K562 (cell line): ENCODE results near the gene KIF15. TPM values are rescaled to one million over a fixed set of nuclear protein-coding genes. Genes with fewer than 3 reads are reported as not detected.

Source experiments
- FOXJ2 ChIP-seq: fragments of 200-800 bp; sonication (Bioruptor generic); IDR thresholded peaks from 2 replicates; pipeline ENCODE4 v1.6.1; 2016; ENCODE audit warnings: missing genetic modification characterization, missing compliant biosample characterization
- HDAC3 ChIP-seq: fragments of 450-650 bp; IDR thresholded peaks from 2 replicates; pipeline ENCODE4 v1.6.1; 2018; ENCODE audit warnings: borderline replicate concordance, mild to moderate bottlenecking, moderate library complexity; ENCODE audit not compliant: partially characterized antibody
- HNRNPK ChIP-seq: fragments of 200-400 bp; formaldehyde crosslinking; IDR thresholded peaks from one replicate; pipeline ENCODE4 v1.6.1; 2018; ENCODE audit warnings: mild to moderate bottlenecking, low read depth, low read length; ENCODE audit not compliant: poor library complexity, severe bottlenecking
- JUN ChIP-seq, 2 experiments: sonication (generic) in 1 of 2; formaldehyde crosslinking in 1 of 2; IDR thresholded peaks; 2 replicates each; pipeline versions ENCODE4 v1.6.1 to v1.8.0; 2012 to 2022; ENCODE audit warnings: borderline replicate concordance in 2 of 2, mild to moderate bottlenecking in 2 of 2, improper control_type of control experiment in 1 of 2, low read depth in 1 of 2, low read length in 1 of 2, missing genetic modification reagents in 1 of 2
- MNT ChIP-seq, 2 experiments: fragments of 450-650 bp; conservative IDR thresholded peaks; 2 replicates each; pipeline ENCODE4 v1.6.1; 2017; ENCODE audit warnings: mild to moderate bottlenecking in 2 of 2, moderate library complexity in 2 of 2
- NFIC ChIP-seq: fragments of 450-650 bp; IDR thresholded peaks from 2 replicates; pipeline ENCODE4 v1.6.1; 2017; ENCODE audit warnings: mild to moderate bottlenecking, inconsistent platforms
- NFIX ChIP-seq: fragments of 250-450 bp; sonication (Bioruptor Pico); IDR thresholded peaks from 2 replicates; pipeline ENCODE4 v1.4.0; 2020; ENCODE audit warnings: low read depth, mild to moderate bottlenecking, moderate library complexity
- PML ChIP-seq: IDR thresholded peaks from 2 replicates; pipeline ENCODE4 v1.6.1; 2012; ENCODE audit warnings: low read length, inconsistent platforms
- SIN3B ChIP-seq: fragments of 450-650 bp; IDR thresholded peaks from 2 replicates; pipeline ENCODE4 v1.6.1; 2017; ENCODE audit warnings: low read depth, mild to moderate bottlenecking, moderate library complexity
- SMAD1 ChIP-seq: fragments of 150-350 bp; IDR thresholded peaks from 2 replicates; pipeline ENCODE4 v1.6.1; 2014; ENCODE audit warnings: low read length, low read depth; ENCODE audit not compliant: partially characterized antibody
- SOX6 ChIP-seq: fragments of 450-650 bp; IDR thresholded peaks from 2 replicates; pipeline ENCODE4 v1.6.1; 2014; ENCODE audit warnings: mild to moderate bottlenecking
- STAT5A ChIP-seq: IDR thresholded peaks from 2 replicates; pipeline ENCODE4 v1.6.1; 2012; ENCODE audit warnings: low read length, inconsistent platforms, borderline replicate concordance
- ZBED1 ChIP-seq: IDR thresholded peaks from 2 replicates; pipeline ENCODE4 v1.6.1; 2014
- ZKSCAN3 ChIP-seq: fragments of 250-450 bp; sonication (Bioruptor Pico); IDR thresholded peaks from 2 replicates; pipeline ENCODE4 v1.4.0; 2020
- ZNF134 ChIP-seq: fragments of 250-450 bp; sonication (Bioruptor Pico); conservative IDR thresholded peaks from 2 replicates; pipeline ENCODE4 v1.4.0; 2020
- ZNF347 ChIP-seq: fragments of 450-650 bp; formaldehyde crosslinking; IDR thresholded peaks from 2 replicates; pipeline ENCODE4 v1.4.0; 2020; ENCODE audit warnings: low read depth, mild to moderate bottlenecking, moderate library complexity
- ZNF584 ChIP-seq: fragments of 200-800 bp; sonication (Bioruptor generic); IDR thresholded peaks from 2 replicates; pipeline ENCODE4 v1.6.1; 2016; ENCODE audit warnings: low read depth, mild to moderate bottlenecking, missing genetic modification characterization, missing compliant biosample characterization
- ZNF696 ChIP-seq: fragments of 250-450 bp; sonication (Bioruptor Pico); conservative IDR thresholded peaks from 2 replicates; pipeline ENCODE4 v1.4.0; 2020; ENCODE audit warnings: mild to moderate bottlenecking, moderate library complexity
- ZNF707 ChIP-seq: fragments of 250-450 bp; sonication (Bioruptor Pico); conservative IDR thresholded peaks from 2 replicates; pipeline ENCODE4 v1.8.0; 2022; ENCODE audit warnings: inconsistent platforms, mild to moderate bottlenecking, moderate library complexity
- polyA plus RNA-seq, 8 experiments: library from polyadenylated mRNA; depleted of rRNA in 4 of 8; stranded (reverse) in 5 of 8; unstranded in 3 of 8; fragments of >200 nt; fragmentation: Nextera tagmentation in 2 of 8; fragmentation: Illumina TruSeq in 1 of 8; extraction: Ambion mirVana in 2 of 8; extraction: Trizol in 1 of 8; gene quantifications; 2 replicates each; pipeline versions ENCODE4 v1.2.1 to v1.2.3, GENCODE V29; 2011 to 2014; ENCODE audit warnings: inconsistent platforms in 1 of 8, missing spikeins in 1 of 8
- total RNA-seq, 7 experiments: library from RNA; depleted of rRNA in 6 of 7; stranded (reverse); fragments of >200 nt in 6 of 7; fragmentation: Illumina TruSeq in 2 of 7; extraction: Trizol in 2 of 7; gene quantifications; 2 replicates each; pipeline versions ENCODE4 v1.2.1 to v1.2.3, GENCODE V29; 2011 to 2021; ENCODE audit warnings: low replicate concordance in 1 of 7
- TF ChIP-seq, protein P1 (sequence below): fragments of 450-650 bp; formaldehyde crosslinking; IDR thresholded peaks from 2 replicates; pipeline ENCODE4 v1.4.0; 2022; ENCODE audit warnings: missing genetic modification characterization
- TF ChIP-seq, protein P2 (sequence below), 2 experiments: fragments of 450-650 bp in 1 of 2; IDR thresholded peaks; 2 replicates each; pipeline ENCODE4 v1.6.1; 2011 to 2017; ENCODE audit warnings: low read depth in 2 of 2, antibody characterized with exemption in 1 of 2, borderline replicate concordance in 1 of 2, low read length in 1 of 2, mild to moderate bottlenecking in 1 of 2, mixed read lengths in 1 of 2; ENCODE audit not compliant: control insufficient read depth in 1 of 2
- TF ChIP-seq, protein P3 (sequence below), 2 experiments: fragments of 450-650 bp in 1 of 2; sonication (generic) in 1 of 2; formaldehyde crosslinking in 1 of 2; IDR thresholded peaks in 1 of 2; conservative IDR thresholded peaks in 1 of 2; 2 replicates each; pipeline versions ENCODE4 v1.6.1 to v1.8.1; 2016 to 2023; ENCODE audit warnings: mild to moderate bottlenecking in 2 of 2, moderate library complexity in 2 of 2, inconsistent platforms in 1 of 2, missing genetic modification reagents in 1 of 2

KIF15 gene
- total and polyA plus RNA-seq, 9 of the 15 experiments (the other 6 are each of a cell fraction or from before 2014, with no cell fraction given) = 9.0 to 45.9 (median 26.0) TPM

DNA sequence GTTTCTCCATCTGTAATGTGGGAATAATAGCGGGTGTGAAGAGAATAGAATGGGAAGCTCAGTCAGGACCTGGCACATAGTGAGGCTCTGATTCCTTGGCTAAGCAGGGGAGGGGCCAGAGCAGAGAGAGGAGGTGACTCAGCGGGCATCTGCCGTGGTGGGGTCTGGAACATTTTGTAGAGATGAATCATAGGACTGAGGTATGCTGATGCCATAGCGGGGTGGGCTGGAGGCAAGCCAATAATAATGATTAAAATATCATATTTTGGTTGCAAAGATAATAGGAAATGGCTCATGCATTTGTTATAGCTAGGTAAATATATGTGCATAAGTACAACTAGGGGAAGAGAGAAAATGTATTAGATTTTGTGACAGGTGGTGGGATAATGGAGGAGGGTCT lies 124.0 kb downstream of the KIF15 start (continued):
- TF ChIP-seq, protein P1, sequence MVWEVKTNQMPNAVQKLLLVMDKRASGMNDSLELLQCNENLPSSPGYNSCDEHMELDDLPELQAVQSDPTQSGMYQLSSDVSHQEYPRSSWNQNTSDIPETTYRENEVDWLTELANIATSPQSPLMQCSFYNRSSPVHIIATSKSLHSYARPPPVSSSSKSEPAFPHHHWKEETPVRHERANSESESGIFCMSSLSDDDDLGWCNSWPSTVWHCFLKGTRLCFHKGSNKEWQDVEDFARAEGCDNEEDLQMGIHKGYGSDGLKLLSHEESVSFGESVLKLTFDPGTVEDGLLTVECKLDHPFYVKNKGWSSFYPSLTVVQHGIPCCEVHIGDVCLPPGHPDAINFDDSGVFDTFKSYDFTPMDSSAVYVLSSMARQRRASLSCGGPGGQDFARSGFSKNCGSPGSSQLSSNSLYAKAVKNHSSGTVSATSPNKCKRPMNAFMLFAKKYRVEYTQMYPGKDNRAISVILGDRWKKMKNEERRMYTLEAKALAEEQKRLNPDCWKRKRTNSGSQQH = no peak
- no peak for TF ChIP-seq SMAD1
- TF ChIP-seq SIN3B = no peak
- TF ChIP-seq ZNF134 (CRISPR knock-in tag) = no peak
- no peak for TF ChIP-seq STAT5A
- TF ChIP-seq ZNF707 (CRISPR knock-in tag) = no peak
- TF ChIP-seq FOXJ2 = no peak
- no peak for TF ChIP-seq HDAC3
- peak; percentile 25; the same call in 1 of the 2 replicates for TF ChIP-seq NFIC
- TF ChIP-seq SOX6 = no peak
- TF ChIP-seq MNT (conservative IDR thresholded peaks at IDR 0.05) = no peak
- TF ChIP-seq, protein P2, sequence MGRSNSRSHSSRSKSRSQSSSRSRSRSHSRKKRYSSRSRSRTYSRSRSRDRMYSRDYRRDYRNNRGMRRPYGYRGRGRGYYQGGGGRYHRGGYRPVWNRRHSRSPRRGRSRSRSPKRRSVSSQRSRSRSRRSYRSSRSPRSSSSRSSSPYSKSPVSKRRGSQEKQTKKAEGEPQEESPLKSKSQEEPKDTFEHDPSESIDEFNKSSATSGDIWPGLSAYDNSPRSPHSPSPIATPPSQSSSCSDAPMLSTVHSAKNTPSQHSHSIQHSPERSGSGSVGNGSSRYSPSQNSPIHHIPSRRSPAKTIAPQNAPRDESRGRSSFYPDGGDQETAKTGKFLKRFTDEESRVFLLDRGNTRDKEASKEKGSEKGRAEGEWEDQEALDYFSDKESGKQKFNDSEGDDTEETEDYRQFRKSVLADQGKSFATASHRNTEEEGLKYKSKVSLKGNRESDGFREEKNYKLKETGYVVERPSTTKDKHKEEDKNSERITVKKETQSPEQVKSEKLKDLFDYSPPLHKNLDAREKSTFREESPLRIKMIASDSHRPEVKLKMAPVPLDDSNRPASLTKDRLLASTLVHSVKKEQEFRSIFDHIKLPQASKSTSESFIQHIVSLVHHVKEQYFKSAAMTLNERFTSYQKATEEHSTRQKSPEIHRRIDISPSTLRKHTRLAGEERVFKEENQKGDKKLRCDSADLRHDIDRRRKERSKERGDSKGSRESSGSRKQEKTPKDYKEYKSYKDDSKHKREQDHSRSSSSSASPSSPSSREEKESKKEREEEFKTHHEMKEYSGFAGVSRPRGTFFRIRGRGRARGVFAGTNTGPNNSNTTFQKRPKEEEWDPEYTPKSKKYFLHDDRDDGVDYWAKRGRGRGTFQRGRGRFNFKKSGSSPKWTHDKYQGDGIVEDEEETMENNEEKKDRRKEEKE (IDR thresholded peaks at IDR 0.05; ENCODE audit: borderline replicate concordance in 1 of 2, control insufficient read depth in 1 of 2, low read depth in 2 of 2, low read length in 1 of 2) = no peak
- TF ChIP-seq ZKSCAN3 (CRISPR knock-in tag) = no peak
- TF ChIP-seq ZNF696 = no peak
- TF ChIP-seq ZNF347 (CRISPR knock-in tag) = no peak
- TF ChIP-seq, protein P3, sequence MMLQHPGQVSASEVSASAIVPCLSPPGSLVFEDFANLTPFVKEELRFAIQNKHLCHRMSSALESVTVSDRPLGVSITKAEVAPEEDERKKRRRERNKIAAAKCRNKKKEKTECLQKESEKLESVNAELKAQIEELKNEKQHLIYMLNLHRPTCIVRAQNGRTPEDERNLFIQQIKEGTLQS (IDR thresholded peaks at IDR 0.05) = peak; percentile 50
- TF ChIP-seq, protein P3 (CRISPR knock-in tag; conservative IDR thresholded peaks at IDR 0.05) = no peak
- 0 out of 2 replicates have a peak, but pooled peaks have one; percentile 45 for TF ChIP-seq JUN (IDR thresholded peaks at IDR 0.05; ENCODE audit: borderline replicate concordance, low read depth, low read length)
- TF ChIP-seq JUN (CRISPR knock-in tag; IDR thresholded peaks at IDR 0.05; ENCODE audit: borderline replicate concordance) = no peak
- no peak for TF ChIP-seq PML
- TF ChIP-seq HNRNPK = no peak
- TF ChIP-seq ZNF584 (CRISPR knock-in tag) = no peak
- no peak for TF ChIP-seq NFIX
- no peak for TF ChIP-seq ZBED1
